HFF-Myc (cell line): Measurements from ENCODE around the gene DMAC2L.
"Not testable (repeated sequence)": the region's sequence is repeated elsewhere in the genome, so short reads cannot be mapped to it uniquely, and the experiment has no call there.

Source experiments
- DNase-seq: peaks from one replicate; pipeline ENCODE4 v3.0.0-alpha.2; 2011; ENCODE audit warnings: low read depth; ENCODE audit errors: extremely low read depth
- H3K4me3 ChIP-seq: replicated peaks from 2 replicates; pipeline ENCODE4 v1.5.1; 2011; ENCODE audit warnings: low read depth, mild to moderate bottlenecking, control low read depth, low read length
- CTCF ChIP-seq: IDR thresholded peaks from 2 replicates; pipeline ENCODE4 v1.5.1; 2012; ENCODE audit warnings: mild to moderate bottlenecking, low read depth, low read length, control low read depth; ENCODE audit errors: missing control alignments

Gene DMAC2L

GRCh38 chr14:50308363-50308915 lies 3.7 kb upstream of the DMAC2L start:
- no peak overlapping the region for H3K4me3 ChIP-seq
- no peak for DNase-seq
- no peak for TF ChIP-seq CTCF

- no peak for TF ChIP-seq CTCF
- no peak for DNase-seq
- H3K4me3 ChIP-seq, result no peak overlapping the region
Observed at GRCh38 chr14:50310445-50310844, 1.7 kb upstream of the DMAC2L start.

- DNase-seq, result no peak
- peak overlapping the region; percentile 90 for H3K4me3 ChIP-seq
- peak; percentile 32 for TF ChIP-seq CTCF
Observed at GRCh38 chr14:50311337-50311971, 670 bp upstream of the DMAC2L start.

GRCh38 chr14:50312734-50313054 lies 570 bp downstream of the DMAC2L start:
- peak overlapping the region; percentile 90 for H3K4me3 ChIP-seq
- DNase-seq, result no peak
- TF ChIP-seq CTCF, result no peak

GRCh38 chr14:50314098-50314497 lies 2.0 kb downstream of the DMAC2L start:
- DNase-seq, H3K4me3 ChIP-seq: not testable (repeated sequence)

GRCh38 chr14:50318031-50318626 lies 6.0 kb downstream of the DMAC2L start:
- no peak overlapping the region for H3K4me3 ChIP-seq
- TF ChIP-seq CTCF, result peak; percentile 55
- no peak for DNase-seq

GRCh38 chr14:50319293-50319692 lies 7.2 kb downstream of the DMAC2L start:
- no peak for DNase-seq
- TF ChIP-seq CTCF, result no peak
- H3K4me3 ChIP-seq, result no peak overlapping the region
